ENCODE data around the gene BTBD9. TPM values are rescaled to one million over a fixed set of nuclear protein-coding genes. Genes with fewer than 3 reads are reported as not detected.

Gene BTBD9
- total RNA-seq, 2 experiments from 2014 or later: 6.2 to 6.4 TPM

DNA sequence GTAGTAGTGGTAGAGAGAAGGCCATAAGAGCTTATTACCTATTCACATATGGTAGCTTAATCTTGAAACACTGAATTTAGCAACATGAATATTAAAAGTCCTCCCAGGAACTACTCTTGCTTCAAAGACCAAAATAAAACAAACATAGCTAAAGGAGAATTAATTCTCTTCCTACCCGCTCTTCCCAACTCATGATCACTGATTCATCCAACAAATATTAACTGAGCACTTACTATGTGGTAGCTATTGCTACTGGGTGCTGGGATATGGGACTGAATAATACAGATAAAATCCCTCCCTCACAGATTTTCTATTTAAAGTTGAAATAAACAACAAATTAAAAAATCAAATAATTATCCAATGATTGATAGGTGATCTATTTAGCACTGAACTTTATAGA, 287.1 kb downstream of the BTBD9 start:
- CTCF ChIA-PET: no interaction called here

DNA sequence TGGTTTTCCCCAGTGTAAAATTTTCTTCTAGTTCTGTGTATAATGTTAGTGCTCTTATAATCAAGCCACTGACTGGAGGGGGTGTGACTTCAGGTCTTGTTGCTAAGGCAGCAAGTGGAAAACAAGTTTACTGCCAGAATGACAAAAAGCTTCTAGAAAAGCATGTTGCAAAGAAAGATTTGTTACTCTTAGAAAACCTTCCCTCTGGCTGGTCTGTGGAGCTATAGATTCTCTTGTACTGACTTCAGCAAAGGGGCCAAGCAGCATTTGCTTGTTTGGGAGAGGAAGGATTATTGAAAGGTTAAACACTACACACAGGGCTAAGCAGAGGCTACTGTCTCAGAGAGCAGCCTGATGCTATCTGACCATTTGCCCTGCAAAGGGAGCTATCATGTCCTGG, 288.8 kb downstream of the BTBD9 start:
- POLR2A ChIA-PET: no interaction called here
- intact Hi-C loops (cut with micrococcal nuclease): no loop called here
- H3K27me3 Mint-ChIP-seq: no peaks in the 10 kb centered on the region
- H3K27ac Mint-ChIP-seq: no peak overlapping the region
- no peaks in the 10 kb centered on the region for H3K9me3 Mint-ChIP-seq
- CTCF ChIA-PET: no interaction called here
- H3K4me3 Mint-ChIP-seq: no peak overlapping the region
- peaks cover 5% of the 10 kb centered on the region for H3K4me1 Mint-ChIP-seq (ENCODE audit: low read depth)
- ATAC-seq (no peak), DNase-seq (no peak)
- H3K36me3 Mint-ChIP-seq (ENCODE audit: low read depth): no peaks in the 10 kb centered on the region
- TF ChIP-seq, protein P1, sequence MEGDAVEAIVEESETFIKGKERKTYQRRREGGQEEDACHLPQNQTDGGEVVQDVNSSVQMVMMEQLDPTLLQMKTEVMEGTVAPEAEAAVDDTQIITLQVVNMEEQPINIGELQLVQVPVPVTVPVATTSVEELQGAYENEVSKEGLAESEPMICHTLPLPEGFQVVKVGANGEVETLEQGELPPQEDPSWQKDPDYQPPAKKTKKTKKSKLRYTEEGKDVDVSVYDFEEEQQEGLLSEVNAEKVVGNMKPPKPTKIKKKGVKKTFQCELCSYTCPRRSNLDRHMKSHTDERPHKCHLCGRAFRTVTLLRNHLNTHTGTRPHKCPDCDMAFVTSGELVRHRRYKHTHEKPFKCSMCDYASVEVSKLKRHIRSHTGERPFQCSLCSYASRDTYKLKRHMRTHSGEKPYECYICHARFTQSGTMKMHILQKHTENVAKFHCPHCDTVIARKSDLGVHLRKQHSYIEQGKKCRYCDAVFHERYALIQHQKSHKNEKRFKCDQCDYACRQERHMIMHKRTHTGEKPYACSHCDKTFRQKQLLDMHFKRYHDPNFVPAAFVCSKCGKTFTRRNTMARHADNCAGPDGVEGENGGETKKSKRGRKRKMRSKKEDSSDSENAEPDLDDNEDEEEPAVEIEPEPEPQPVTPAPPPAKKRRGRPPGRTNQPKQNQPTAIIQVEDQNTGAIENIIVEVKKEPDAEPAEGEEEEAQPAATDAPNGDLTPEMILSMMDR (IDR thresholded peaks at IDR 0.05): no peak

More for the DNA sequence above, 287.1 kb downstream of the BTBD9 start:
- ATAC-seq: no peak
- Mint-ChIP-seq H3K4me3 (no peak overlapping the region), H3K4me1 (ENCODE audit: low read depth) (peaks cover 6% of the 10 kb centered on the region), H3K27ac (no peak overlapping the region), H3K36me3 (ENCODE audit: low read depth) (no peaks in the 10 kb centered on the region), H3K9me3 (no peaks in the 10 kb centered on the region), H3K27me3 (no peaks in the 10 kb centered on the region)
- intact Hi-C loops (cut with micrococcal nuclease): no loop called here
- TF ChIP-seq, protein P1 (IDR thresholded peaks at IDR 0.05): no peak
- no peak for DNase-seq
- POLR2A ChIA-PET: interaction anchor here (0.7 kb wide), 1 partner anchor 558 kb away, joined by 3 read pairs; no protein-coding TSS in a partner anchor

DNA sequence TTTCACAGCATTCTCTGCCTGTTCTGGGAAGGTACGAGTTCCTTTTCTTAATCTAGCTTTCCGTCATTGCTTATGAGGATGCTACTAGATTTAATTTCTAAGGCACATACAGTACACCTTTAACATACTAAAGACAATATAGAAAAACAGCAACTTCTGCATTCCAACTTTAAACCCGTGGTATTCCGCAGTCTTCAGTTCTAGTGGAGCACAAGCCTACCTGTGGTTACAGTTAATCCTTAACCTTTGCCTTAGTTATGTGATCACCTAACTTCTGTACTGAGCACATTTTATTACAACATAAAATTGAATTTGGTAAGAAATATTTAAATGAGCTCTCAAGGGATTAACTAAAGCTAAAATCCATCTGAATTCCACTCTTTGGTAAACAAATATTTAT, 289.5 kb downstream of the BTBD9 start:
- no peak for ATAC-seq
- POLR2A ChIA-PET: no interaction called here
- TF ChIP-seq, protein P1 (IDR thresholded peaks at IDR 0.05): no peak
- CTCF ChIA-PET: no interaction called here
- Mint-ChIP-seq H3K36me3 (ENCODE audit: low read depth) (no peaks in the 10 kb centered on the region), H3K27me3 (no peaks in the 10 kb centered on the region), H3K9me3 (no peaks in the 10 kb centered on the region), H3K27ac (no peak overlapping the region), H3K4me3 (no peak overlapping the region), H3K4me1 (ENCODE audit: low read depth) (no peaks in the 10 kb centered on the region)
- intact Hi-C loops (cut with micrococcal nuclease): no loop called here
- DNase-seq: no peak

DNA sequence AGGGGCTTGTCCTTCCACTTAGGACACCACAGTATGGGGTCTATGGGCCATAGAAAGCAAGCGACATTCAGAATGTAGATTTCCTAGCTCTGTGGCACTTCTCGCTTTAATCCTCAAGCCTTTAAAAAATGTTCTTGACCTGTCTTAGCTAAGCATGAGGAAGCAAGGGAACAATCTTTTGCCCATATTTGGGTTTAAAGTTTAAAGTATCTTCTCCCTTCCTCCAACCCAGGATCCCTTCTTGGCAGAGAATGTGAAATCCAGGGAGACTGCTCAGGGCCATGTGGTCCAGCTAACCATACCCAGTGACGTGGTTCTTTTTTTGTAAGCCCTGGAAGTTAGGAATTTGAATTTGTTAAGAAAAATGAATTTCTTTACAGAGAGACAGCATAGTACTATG, 289.9 kb downstream of the BTBD9 start:
- no peaks in the 10 kb centered on the region for H3K4me1 Mint-ChIP-seq (ENCODE audit: low read depth)
- ATAC-seq (no peak), DNase-seq (no peak)
- ChIA-PET POLR2A (no interaction called here), CTCF (no interaction called here)
- H3K4me3 Mint-ChIP-seq: no peak overlapping the region
- intact Hi-C loops (cut with micrococcal nuclease): no loop called here
- no peak overlapping the region for H3K27ac Mint-ChIP-seq
- H3K9me3 Mint-ChIP-seq: no peaks in the 10 kb centered on the region
- TF ChIP-seq, protein P1 (IDR thresholded peaks at IDR 0.05): no peak
- H3K27me3 Mint-ChIP-seq: no peaks in the 10 kb centered on the region
- H3K36me3 Mint-ChIP-seq (ENCODE audit: low read depth): no peaks in the 10 kb centered on the region

DNA sequence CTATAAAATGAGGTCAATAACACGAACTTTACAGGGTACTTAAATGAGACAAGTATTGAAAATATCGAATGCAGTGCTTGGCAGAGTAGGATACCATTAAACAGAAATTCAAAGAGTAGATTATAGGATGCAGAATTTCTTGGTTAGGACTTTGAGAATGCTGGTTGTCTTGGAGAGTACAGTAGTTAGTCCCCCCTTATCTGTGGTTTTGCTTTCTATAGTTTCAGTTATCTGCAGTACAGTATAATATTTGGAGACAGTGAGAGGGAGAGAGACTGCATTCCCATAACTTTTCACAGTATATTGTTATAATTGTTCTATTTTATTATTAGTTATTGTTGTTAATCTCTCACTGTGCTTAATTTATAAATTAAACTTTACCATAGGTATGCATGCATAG, 290.5 kb downstream of the BTBD9 start:
- Mint-ChIP-seq H3K36me3 (ENCODE audit: low read depth) (no peaks in the 10 kb centered on the region), H3K27ac (no peak overlapping the region), H3K4me1 (ENCODE audit: low read depth) (no peaks in the 10 kb centered on the region), H3K4me3 (no peak overlapping the region), H3K27me3 (no peaks in the 10 kb centered on the region), H3K9me3 (no peaks in the 10 kb centered on the region)
- ChIA-PET POLR2A (interaction anchor here (0.6 kb wide), 1 partner anchor 662 kb away, joined by 4 read pairs; no protein-coding TSS in a partner anchor), CTCF (no interaction called here)
- TF ChIP-seq, protein P1 (IDR thresholded peaks at IDR 0.05): no peak
- intact Hi-C loops (cut with micrococcal nuclease): no loop called here
- DNase-seq (no peak), ATAC-seq (no peak)
